ENCODE data around the gene TPST2. TPM values are rescaled to one million over a fixed set of nuclear protein-coding genes. Genes with fewer than 3 reads are reported as not detected.

The TPST2 gene
- total RNA-seq, 4 donors from 2014 or later: 39.1 to 83.4 (median 60.6) TPM

DNA sequence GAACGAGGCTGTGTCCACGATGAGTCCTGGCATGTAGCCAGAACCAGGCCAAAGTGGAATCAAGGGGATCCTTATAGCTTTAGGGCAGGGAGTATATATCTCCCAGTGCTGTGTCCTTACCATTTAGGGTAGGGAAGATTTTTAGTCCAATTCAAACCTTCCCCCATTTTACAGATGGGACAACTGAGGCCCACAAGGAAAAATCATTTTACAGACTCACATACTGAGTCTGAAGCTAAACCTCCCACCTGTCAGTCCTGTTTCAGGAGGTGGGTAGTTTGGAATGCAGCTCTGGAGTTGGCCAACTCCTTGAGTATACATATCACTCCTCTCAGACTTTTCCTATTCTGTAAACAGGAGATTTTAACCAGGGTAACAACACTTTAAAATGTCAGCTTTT is 44.5 kb downstream of the TPST2 start:
- peaks cover 0 to 10% (median 0%) of the 10 kb centered on the region in 4 donors for H3K4me1 ChIP-seq
- no peaks in the 10 kb centered on the region for H3K27me3 ChIP-seq
- no peak for TF ChIP-seq POLR2A (IDR thresholded peaks at IDR 0.05)
- H3K4me3 ChIP-seq: no peak overlapping the region
- DNase-seq (ENCODE audit: low spot score in 2 of 2): no peak
- H3K27ac ChIP-seq: no peak overlapping the region
- peaks cover 0 to 22% (median 0%) of the 10 kb centered on the region in 3 donors for H3K36me3 ChIP-seq
- H3K9me3 ChIP-seq: no peaks in the 10 kb centered on the region
- WGBS, 2 donors: 70 to 76% methylated on average over 2 of the region's 2 CpGs

- WGBS, 2 donors: 100% methylated on average over 1 of the region's 1 CpG
- Histone ChIP-seq H3K9me3 (no peaks in the 10 kb centered on the region), H3K4me3 (no peak overlapping the region), H3K27ac (no peak overlapping the region), H3K36me3 (peaks cover 0 to 30% (median 0%) of the 10 kb centered on the region in 3 donors), H3K4me1 (peaks cover 0 to 5% (median 0%) of the 10 kb centered on the region in 4 donors), H3K27me3 (no peaks in the 10 kb centered on the region)
- no peak for DNase-seq (ENCODE audit: low spot score in 2 of 2)
- TF ChIP-seq POLR2A (IDR thresholded peaks at IDR 0.05) (no peak), CTCF (IDR thresholded peaks at IDR 0.05) (no peak), EP300 (IDR thresholded peaks at IDR 0.05) (no peak)
Observed at GRCh38 chr22:26544489-26544888, 45.4 kb downstream of the TPST2 start.

GRCh38 chr22:26542831-26543230 is 47.1 kb downstream of the TPST2 start:
- Histone ChIP-seq H3K27ac (no peak overlapping the region), H3K4me1 (peaks cover 0 to 5% (median 0%) of the 10 kb centered on the region in 4 donors), H3K4me3 (no peak overlapping the region), H3K9me3 (no peaks in the 10 kb centered on the region), H3K36me3 (peaks cover 0 to 44% (median 0%) of the 10 kb centered on the region in 3 donors), H3K27me3 (no peaks in the 10 kb centered on the region)
- peak in 1 of 2 donors; percentile 11 for DNase-seq (ENCODE audit: low spot score in 2 of 2)
- 46 to 52% methylated on average over 3 of the region's 3 CpGs for WGBS, 2 donors
- TF ChIP-seq CTCF (IDR thresholded peaks at IDR 0.05) (no peak), EP300 (IDR thresholded peaks at IDR 0.05) (peak in 1 of 2 donors; percentile 28), POLR2A (IDR thresholded peaks at IDR 0.05) (no peak)

- Histone ChIP-seq H3K36me3 (peaks cover 0 to 59% (median 0%) of the 10 kb centered on the region in 3 donors), H3K9me3 (no peaks in the 10 kb centered on the region), H3K27me3 (no peaks in the 10 kb centered on the region), H3K27ac (no peak overlapping the region), H3K4me1 (no peaks in the 10 kb centered on the region), H3K4me3 (no peak overlapping the region)
- DNase-seq (ENCODE audit: low spot score in 2 of 2): no peak
- TF ChIP-seq EP300 (IDR thresholded peaks at IDR 0.05) (no peak), POLR2A (IDR thresholded peaks at IDR 0.05) (no peak), CTCF (IDR thresholded peaks at IDR 0.05) (no peak)
- WGBS, 2 donors: 93 to 95% methylated on average over 39 to 40 of the region's 47 CpGs
Observed at GRCh38 chr22:26541167-26541819, 48.6 kb downstream of the TPST2 start.

- H3K4me1 ChIP-seq: no peaks in the 10 kb centered on the region
- H3K27me3 ChIP-seq: no peaks in the 10 kb centered on the region
- H3K9me3 ChIP-seq: no peaks in the 10 kb centered on the region
- peaks cover 0 to 65% (median 0%) of the 10 kb centered on the region in 3 donors for H3K36me3 ChIP-seq
- WGBS, 2 donors: 94% methylated on average over 2 of the region's 2 CpGs
- H3K4me3 ChIP-seq: no peak overlapping the region
- no peak overlapping the region for H3K27ac ChIP-seq
- TF ChIP-seq EP300 (IDR thresholded peaks at IDR 0.05): no peak
- no peak for TF ChIP-seq POLR2A (IDR thresholded peaks at IDR 0.05)
- no peak for TF ChIP-seq CTCF (IDR thresholded peaks at IDR 0.05)
- DNase-seq (ENCODE audit: low spot score in 2 of 2): no peak
Observed at GRCh38 chr22:26540119-26540518, 49.8 kb downstream of the TPST2 start.

Data from tibial nerve (tissue), 4 donors.